ENCODE results near the gene NR4A2. TPM values are rescaled to one million over a fixed set of nuclear protein-coding genes. Genes with fewer than 3 reads are reported as not detected.
A peak's percentile ranks its signal among the peaks of the same experiment; 100 is the strongest.

NR4A2 gene
- total RNA-seq, 2 experiments from 2014 or later, result 0.59 TPM; not detected in 1

- no peak overlapping the region for H3K27ac ChIP-seq (ENCODE audit: low read depth, low read length, poor library complexity, severe bottlenecking)
- H3K4me3 ChIP-seq (ENCODE audit: low read depth, low read length, poor library complexity, severe bottlenecking), result no peak overlapping the region
- H3K9me2 ChIP-seq (ENCODE audit: insufficient read depth, low read length), result no peaks in the 10 kb centered on the region
- no peak for DNase-seq (ENCODE audit: low spot score)
- H3K4me2 ChIP-seq (ENCODE audit: low read length), result no peak overlapping the region
- H3K9me3 ChIP-seq (ENCODE audit: low read length), result no peaks in the 10 kb centered on the region
- no peaks in the 10 kb centered on the region for H3K79me2 ChIP-seq (ENCODE audit: insufficient read depth, low read depth, low read length)
- TF ChIP-seq EZH2phosphoT487 (IDR thresholded peaks at IDR 0.05; ENCODE audit: borderline replicate concordance, low read depth, low read length), result no peak
- TF ChIP-seq CTCF (conservative IDR thresholded peaks at IDR 0.05; ENCODE audit: low read length), result no peak
- H3K4me1 ChIP-seq (ENCODE audit: insufficient read depth, low read length, poor library complexity, severe bottlenecking), result peaks cover 14% of the 10 kb centered on the region
- intact Hi-C loops (cut with micrococcal nuclease; ENCODE audit: unreplicated experiment), result no loop called here
- ChIA-PET POLR2A (interaction anchor here (0.6 kb wide), 1 partner anchor 119 kb away, joined by 5 read pairs; no protein-coding TSS in a partner anchor), CTCF (ENCODE audit: unreplicated experiment) (no interaction called here)
- H2AFZ ChIP-seq (ENCODE audit: low read length), result no peak overlapping the region
- H4K20me1 ChIP-seq (ENCODE audit: insufficient read depth, low read length), result no peaks in the 10 kb centered on the region
- BruUV-seq (replicated peaks), result no TSS peak
- no peaks in the 10 kb centered on the region for H3K36me3 ChIP-seq (ENCODE audit: insufficient read depth, low read length)
Measured at GRCh38 chr2:156345582-156345981, 13.1 kb upstream of the NR4A2 start.

- POLR2A ChIA-PET, result no interaction called here
- Histone ChIP-seq H3K79me2 (ENCODE audit: insufficient read depth, low read depth, low read length) (no peaks in the 10 kb centered on the region), H3K9me2 (ENCODE audit: insufficient read depth, low read length) (no peaks in the 10 kb centered on the region), H3K36me3 (ENCODE audit: insufficient read depth, low read length) (no peaks in the 10 kb centered on the region), H4K20me1 (ENCODE audit: insufficient read depth, low read length) (no peaks in the 10 kb centered on the region), H3K4me1 (ENCODE audit: insufficient read depth, low read length, poor library complexity, severe bottlenecking) (peaks cover 14% of the 10 kb centered on the region), H3K9me3 (ENCODE audit: low read length) (no peaks in the 10 kb centered on the region), H3K27ac (ENCODE audit: low read depth, low read length, poor library complexity, severe bottlenecking) (no peak overlapping the region), H2AFZ (ENCODE audit: low read length) (no peak overlapping the region), H3K4me2 (ENCODE audit: low read length) (no peak overlapping the region), H3K4me3 (ENCODE audit: low read depth, low read length, poor library complexity, severe bottlenecking) (no peak overlapping the region)
- no peak for DNase-seq (ENCODE audit: low spot score)
- CTCF ChIA-PET (ENCODE audit: unreplicated experiment), result no interaction called here
- BruUV-seq (replicated peaks), result no TSS peak
- no peak for TF ChIP-seq CTCF (conservative IDR thresholded peaks at IDR 0.05; ENCODE audit: low read length)
- TF ChIP-seq EZH2phosphoT487 (IDR thresholded peaks at IDR 0.05; ENCODE audit: borderline replicate concordance, low read depth, low read length), result no peak
- intact Hi-C loops (cut with micrococcal nuclease; ENCODE audit: unreplicated experiment), result loop anchor here (2.0 kb wide), 1 partner anchor 57 kb away; no protein-coding TSS in a partner anchor
Measured at GRCh38 chr2:156343940-156344301, 11.4 kb upstream of the NR4A2 start.

GRCh38 chr2:156343096-156343939 lies 10.8 kb upstream of the NR4A2 start:
- no peaks in the 10 kb centered on the region for H3K79me2 ChIP-seq (ENCODE audit: insufficient read depth, low read depth, low read length)
- peak overlapping the region; percentile 75; the same call in 1 of the 2 replicates for H2AFZ ChIP-seq (ENCODE audit: low read length)
- POLR2A ChIA-PET, result interaction anchor here (0.5 to 1.2 kb wide), 2 partner anchors 46 to 68 kb away, joined by 3 to 4 read pairs; no protein-coding TSS in a partner anchor
- no peak for DNase-seq (ENCODE audit: low spot score)
- CTCF ChIA-PET (ENCODE audit: unreplicated experiment), result no interaction called here
- no peak overlapping the region for H3K27ac ChIP-seq (ENCODE audit: low read depth, low read length, poor library complexity, severe bottlenecking)
- H3K4me3 ChIP-seq (ENCODE audit: low read depth, low read length, poor library complexity, severe bottlenecking), result peak overlapping the region; percentile 77
- peak overlapping the region; percentile 70 for H3K4me2 ChIP-seq (ENCODE audit: low read length)
- intact Hi-C loops (cut with micrococcal nuclease; ENCODE audit: unreplicated experiment), result loop anchor here (2.0 kb wide), 1 partner anchor 57 kb away; no protein-coding TSS in a partner anchor
- no peaks in the 10 kb centered on the region for H4K20me1 ChIP-seq (ENCODE audit: insufficient read depth, low read length)
- H3K9me2 ChIP-seq (ENCODE audit: insufficient read depth, low read length), result no peaks in the 10 kb centered on the region
- no peaks in the 10 kb centered on the region for H3K9me3 ChIP-seq (ENCODE audit: low read length)
- H3K36me3 ChIP-seq (ENCODE audit: insufficient read depth, low read length), result no peaks in the 10 kb centered on the region
- TF ChIP-seq CTCF (conservative IDR thresholded peaks at IDR 0.05; ENCODE audit: low read length) (no peak), EZH2phosphoT487 (IDR thresholded peaks at IDR 0.05; ENCODE audit: borderline replicate concordance, low read depth, low read length) (no peak)
- BruUV-seq (replicated peaks), result no TSS peak
- peaks cover 14% of the 10 kb centered on the region for H3K4me1 ChIP-seq (ENCODE audit: insufficient read depth, low read length, poor library complexity, severe bottlenecking)
